ENCODE data around the gene TLE3. TPM values are rescaled to one million over a fixed set of nuclear protein-coding genes. Genes with fewer than 3 reads are reported as not detected.
A peak's percentile ranks its signal among the peaks of the same experiment; 100 is the strongest.

TLE3 gene
- total and polyA plus RNA-seq, 7 donors = 16.8 to 82.0 (median 49.5) TPM

DNA sequence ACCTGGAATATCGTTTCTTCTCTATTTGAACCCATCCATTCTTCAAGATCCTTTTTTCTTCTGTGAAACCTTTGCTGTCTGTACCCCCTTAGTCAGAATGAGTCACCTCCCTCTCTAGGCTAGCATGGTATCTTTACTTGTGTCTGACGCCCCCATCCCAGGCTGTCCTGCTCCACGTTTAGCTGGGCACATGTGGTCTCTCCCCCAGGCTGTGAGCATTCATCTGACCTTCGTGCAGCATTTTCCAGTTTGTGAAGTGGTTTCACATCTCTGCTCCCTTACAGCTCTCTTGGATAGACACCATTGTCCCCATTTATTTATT, 14.3 kb upstream of the TLE3 start:
- WGBS, 2 donors = 8 to 39% methylated on average over 4 of the region's 4 CpGs
- DNase-seq = no peak
- Histone ChIP-seq H3K27ac (peak overlapping the region; percentile 82 to 90 (median 88)), H3K27me3 (no peaks in the 10 kb centered on the region), H3K9me3 (no peaks in the 10 kb centered on the region), H3K36me3 (no peaks in the 10 kb centered on the region), H3K4me1 (peaks cover 0 to 26% (median 17%) of the 10 kb centered on the region in 4 donors), H3K4me3 (peak overlapping the region in 1 of 4 donors; percentile 18)
- no peak for TF ChIP-seq POLR2A (IDR thresholded peaks at IDR 0.05)
- no peak for TF ChIP-seq POLR2AphosphoS5 (IDR thresholded peaks at IDR 0.05)
- TF ChIP-seq, protein P1, sequence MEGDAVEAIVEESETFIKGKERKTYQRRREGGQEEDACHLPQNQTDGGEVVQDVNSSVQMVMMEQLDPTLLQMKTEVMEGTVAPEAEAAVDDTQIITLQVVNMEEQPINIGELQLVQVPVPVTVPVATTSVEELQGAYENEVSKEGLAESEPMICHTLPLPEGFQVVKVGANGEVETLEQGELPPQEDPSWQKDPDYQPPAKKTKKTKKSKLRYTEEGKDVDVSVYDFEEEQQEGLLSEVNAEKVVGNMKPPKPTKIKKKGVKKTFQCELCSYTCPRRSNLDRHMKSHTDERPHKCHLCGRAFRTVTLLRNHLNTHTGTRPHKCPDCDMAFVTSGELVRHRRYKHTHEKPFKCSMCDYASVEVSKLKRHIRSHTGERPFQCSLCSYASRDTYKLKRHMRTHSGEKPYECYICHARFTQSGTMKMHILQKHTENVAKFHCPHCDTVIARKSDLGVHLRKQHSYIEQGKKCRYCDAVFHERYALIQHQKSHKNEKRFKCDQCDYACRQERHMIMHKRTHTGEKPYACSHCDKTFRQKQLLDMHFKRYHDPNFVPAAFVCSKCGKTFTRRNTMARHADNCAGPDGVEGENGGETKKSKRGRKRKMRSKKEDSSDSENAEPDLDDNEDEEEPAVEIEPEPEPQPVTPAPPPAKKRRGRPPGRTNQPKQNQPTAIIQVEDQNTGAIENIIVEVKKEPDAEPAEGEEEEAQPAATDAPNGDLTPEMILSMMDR (IDR thresholded peaks at IDR 0.05) = no peak
- TF ChIP-seq EP300 (IDR thresholded peaks at IDR 0.05) = no peak
- intact Hi-C loops (cut with DNase I) = no loop called here

DNA sequence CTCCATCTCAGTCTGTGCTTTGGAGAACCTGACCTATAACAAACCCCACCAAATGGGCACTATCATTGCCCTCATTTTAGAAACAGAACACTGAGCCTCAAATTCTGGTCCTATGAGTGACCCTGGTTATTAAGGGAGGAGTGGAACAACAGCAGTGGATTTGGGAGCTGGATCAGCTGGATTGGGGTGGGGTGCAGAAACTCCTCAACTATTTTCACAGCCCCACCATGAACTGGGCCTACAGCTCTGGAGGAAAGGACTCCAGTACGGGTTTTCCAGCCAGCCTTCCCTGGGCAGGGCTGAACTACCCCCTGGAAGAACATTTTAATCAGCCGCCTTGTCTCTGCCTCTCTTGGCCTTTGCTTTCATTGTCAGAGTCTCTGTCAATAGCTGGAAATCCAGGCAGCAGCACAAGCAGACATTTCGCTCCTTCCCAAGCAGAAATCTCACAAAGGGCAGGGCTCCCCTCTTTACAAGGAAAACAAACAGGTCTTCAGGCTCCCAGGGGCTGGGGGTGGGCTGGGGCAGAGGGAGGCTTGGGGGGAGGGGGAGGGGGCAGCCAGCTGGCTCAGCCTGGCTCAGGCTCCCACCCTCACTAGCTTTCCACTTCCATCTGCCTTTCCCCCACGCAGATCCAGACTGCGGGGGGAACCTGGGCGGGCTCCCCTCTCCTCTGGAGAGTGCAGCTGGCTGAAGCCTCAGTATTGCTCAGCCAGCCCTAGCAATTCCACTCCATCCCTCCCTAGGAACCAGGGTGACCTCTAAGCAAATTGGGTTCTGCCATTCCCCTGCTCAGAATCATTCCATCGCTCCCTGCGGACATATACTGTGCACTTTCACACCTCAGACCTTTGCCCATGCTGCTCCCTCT, 13.7 kb upstream of the TLE3 start:
- Histone ChIP-seq H3K36me3 (no peaks in the 10 kb centered on the region), H3K27ac (peak overlapping the region; percentile 82 to 90 (median 88)), H3K4me3 (peak overlapping the region in 3 of 4 donors; percentile 14 to 31 (median 18)), H3K4me1 (peaks cover 0 to 26% (median 17%) of the 10 kb centered on the region in 4 donors), H3K9me3 (no peaks in the 10 kb centered on the region), H3K27me3 (no peaks in the 10 kb centered on the region)
- intact Hi-C loops (cut with DNase I) = no loop called here
- WGBS, 2 donors = 6 to 28% methylated on average over 8 of the region's 8 CpGs
- peak; percentile 56 to 76 (median 64) for TF ChIP-seq POLR2AphosphoS5 (IDR thresholded peaks at IDR 0.05)
- no peak for TF ChIP-seq POLR2A (IDR thresholded peaks at IDR 0.05)
- TF ChIP-seq EP300 (IDR thresholded peaks at IDR 0.05) = peak in 1 of 4 donors; percentile 24
- TF ChIP-seq, protein P1 (IDR thresholded peaks at IDR 0.05) = no peak
- DNase-seq = peak; percentile 91

DNA sequence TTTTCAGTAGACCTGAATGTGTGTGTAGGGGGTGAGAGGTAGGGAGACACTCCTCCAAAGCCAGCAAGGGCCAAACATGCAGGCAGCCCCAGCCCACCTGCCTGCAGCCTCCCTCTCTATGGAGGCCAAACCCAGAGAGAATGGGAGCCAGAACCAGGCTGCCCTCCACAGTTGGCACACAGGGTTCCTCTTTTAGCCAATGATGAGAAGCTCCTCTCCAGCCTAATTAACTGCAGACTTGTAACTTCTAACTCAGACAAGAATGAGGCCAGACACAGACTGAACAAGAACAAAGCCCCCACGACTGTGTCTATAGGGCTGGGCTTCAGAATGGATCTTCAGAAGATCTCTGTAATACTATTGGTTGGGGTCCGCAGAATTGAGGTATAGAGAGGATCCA, 12.3 kb upstream of the TLE3 start:
- intact Hi-C loops (cut with DNase I) = loop anchor here (1.0 kb wide), 1 partner anchor 8 kb away; no protein-coding TSS in a partner anchor
- no peaks in the 10 kb centered on the region for H3K27me3 ChIP-seq
- H3K27ac ChIP-seq = peak overlapping the region in 1 of 4 donors; percentile 87
- H3K9me3 ChIP-seq = no peaks in the 10 kb centered on the region
- WGBS, 2 donors = 95 to 96% methylated on average over 2 of the region's 2 CpGs
- TF ChIP-seq POLR2A (IDR thresholded peaks at IDR 0.05) (no peak), POLR2AphosphoS5 (IDR thresholded peaks at IDR 0.05) (no peak), EP300 (IDR thresholded peaks at IDR 0.05) (no peak)
- TF ChIP-seq, protein P1 (IDR thresholded peaks at IDR 0.05) = no peak
- DNase-seq = no peak
- no peaks in the 10 kb centered on the region for H3K36me3 ChIP-seq
- no peak overlapping the region for H3K4me3 ChIP-seq
- H3K4me1 ChIP-seq = peaks cover 0 to 23% (median 17%) of the 10 kb centered on the region in 4 donors

DNA sequence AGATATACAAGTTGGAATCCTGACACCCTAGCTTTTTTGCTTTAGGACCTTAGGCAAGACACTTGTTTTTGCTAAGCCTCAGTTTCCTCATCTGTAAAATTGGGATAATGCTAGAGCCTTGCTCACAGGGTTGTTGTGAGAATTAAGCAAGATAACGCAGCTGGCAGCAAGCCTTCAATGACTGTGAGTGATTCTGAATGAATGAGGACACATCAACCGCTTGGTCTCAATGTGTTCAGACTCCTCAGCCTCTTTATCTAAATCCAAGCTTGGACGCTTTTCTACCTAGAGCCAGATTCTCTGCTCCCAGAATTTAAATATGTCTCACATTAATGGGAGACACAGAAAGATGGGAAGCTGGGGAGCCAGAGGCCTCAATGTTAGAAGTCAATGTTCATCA, 11.8 kb upstream of the TLE3 start:
- H3K9me3 ChIP-seq = no peaks in the 10 kb centered on the region
- no peaks in the 10 kb centered on the region for H3K27me3 ChIP-seq
- TF ChIP-seq EP300 (IDR thresholded peaks at IDR 0.05) = no peak
- TF ChIP-seq POLR2A (IDR thresholded peaks at IDR 0.05) = no peak
- TF ChIP-seq POLR2AphosphoS5 (IDR thresholded peaks at IDR 0.05) = no peak
- TF ChIP-seq, protein P1 (IDR thresholded peaks at IDR 0.05) = no peak
- no peak for DNase-seq
- intact Hi-C loops (cut with DNase I) = no loop called here
- peaks cover 0 to 23% (median 17%) of the 10 kb centered on the region in 4 donors for H3K4me1 ChIP-seq
- no peaks in the 10 kb centered on the region for H3K36me3 ChIP-seq
- H3K4me3 ChIP-seq = no peak overlapping the region
- WGBS, 2 donors = 96 to 97% methylated on average over 3 of the region's 3 CpGs
- H3K27ac ChIP-seq = no peak overlapping the region
